GM12873 (cell line): ENCODE measurements around the gene SEC31B.

Experiments
- TF ChIP-seq, protein P1 (sequence below): IDR thresholded peaks from 2 replicates; pipeline ENCODE4 v1.5.1; 2012; ENCODE audit warnings: low read depth, mild to moderate bottlenecking, moderate library complexity, low read length, control low read depth; ENCODE audit not compliant: insufficient read depth; ENCODE audit errors: missing control alignments

SEC31B gene

DNA sequence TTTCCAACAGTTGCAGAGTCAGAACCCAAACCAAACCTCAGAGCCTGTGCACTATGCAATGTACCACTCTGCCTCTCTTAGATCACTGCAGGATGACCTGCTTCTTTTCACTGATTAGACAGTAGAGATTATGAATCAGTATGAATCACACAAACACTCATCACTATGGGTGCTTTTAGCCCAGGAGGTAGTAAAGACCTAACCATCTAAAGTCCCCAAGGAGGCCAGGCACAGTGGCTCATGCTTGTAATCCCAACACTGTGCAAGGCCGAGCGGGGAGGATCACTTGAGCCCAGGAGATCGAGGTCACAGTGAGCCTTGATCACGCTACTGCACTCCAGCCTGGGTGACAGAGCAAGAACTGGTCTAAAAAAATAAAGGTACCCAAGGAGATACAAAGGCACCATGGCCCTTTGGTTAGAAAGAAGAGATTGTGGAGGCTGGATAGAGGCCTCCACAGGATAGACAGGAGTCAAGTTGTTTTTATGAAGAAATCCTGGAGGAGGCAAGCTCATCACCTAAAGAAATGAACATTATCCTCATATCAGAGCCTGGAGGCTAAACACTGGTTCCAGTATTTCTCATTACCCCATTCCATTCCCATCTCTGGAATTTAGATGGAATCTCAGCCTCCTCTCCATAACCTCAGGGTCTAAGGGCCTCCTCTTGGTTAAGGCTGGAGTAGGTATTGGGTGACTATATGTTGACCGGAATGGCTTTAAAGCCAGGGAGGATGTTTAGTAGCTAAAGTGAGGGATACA, 12.9 kb downstream of the SEC31B start:
- TF ChIP-seq, protein P1, sequence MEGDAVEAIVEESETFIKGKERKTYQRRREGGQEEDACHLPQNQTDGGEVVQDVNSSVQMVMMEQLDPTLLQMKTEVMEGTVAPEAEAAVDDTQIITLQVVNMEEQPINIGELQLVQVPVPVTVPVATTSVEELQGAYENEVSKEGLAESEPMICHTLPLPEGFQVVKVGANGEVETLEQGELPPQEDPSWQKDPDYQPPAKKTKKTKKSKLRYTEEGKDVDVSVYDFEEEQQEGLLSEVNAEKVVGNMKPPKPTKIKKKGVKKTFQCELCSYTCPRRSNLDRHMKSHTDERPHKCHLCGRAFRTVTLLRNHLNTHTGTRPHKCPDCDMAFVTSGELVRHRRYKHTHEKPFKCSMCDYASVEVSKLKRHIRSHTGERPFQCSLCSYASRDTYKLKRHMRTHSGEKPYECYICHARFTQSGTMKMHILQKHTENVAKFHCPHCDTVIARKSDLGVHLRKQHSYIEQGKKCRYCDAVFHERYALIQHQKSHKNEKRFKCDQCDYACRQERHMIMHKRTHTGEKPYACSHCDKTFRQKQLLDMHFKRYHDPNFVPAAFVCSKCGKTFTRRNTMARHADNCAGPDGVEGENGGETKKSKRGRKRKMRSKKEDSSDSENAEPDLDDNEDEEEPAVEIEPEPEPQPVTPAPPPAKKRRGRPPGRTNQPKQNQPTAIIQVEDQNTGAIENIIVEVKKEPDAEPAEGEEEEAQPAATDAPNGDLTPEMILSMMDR: no peak

GRCh38 chr10:100505164-100505563, 14.5 kb downstream of the SEC31B start:
- TF ChIP-seq, protein P1: no peak

GRCh38 chr10:100504096-100504495, 15.6 kb downstream of the SEC31B start:
- TF ChIP-seq, protein P1: no peak

DNA sequence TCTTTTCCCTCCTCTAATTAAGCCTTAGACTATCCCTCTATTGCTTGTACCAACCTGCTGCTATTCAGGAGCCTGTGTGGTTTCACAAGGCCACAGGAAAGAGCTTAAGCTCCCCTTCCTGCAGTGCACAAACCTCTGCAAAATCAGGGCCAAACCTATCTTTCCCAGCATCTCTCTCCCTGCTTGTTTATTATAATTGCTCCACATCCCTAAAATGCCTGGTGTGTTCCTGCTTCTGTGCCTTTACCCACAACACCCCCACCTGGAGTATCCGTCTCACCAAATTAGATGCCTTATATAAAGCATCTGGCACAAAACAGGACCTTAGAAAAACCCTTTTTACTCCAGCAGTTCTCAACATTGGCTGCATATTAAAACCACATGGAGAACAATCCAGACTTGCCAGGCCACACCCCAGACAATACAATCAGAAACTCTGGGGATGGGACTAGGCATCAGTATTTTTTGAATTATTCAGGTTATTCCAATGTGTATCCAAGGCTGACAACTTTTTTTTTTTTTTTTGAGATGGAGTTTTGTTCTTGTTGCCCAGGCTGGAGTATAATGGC, 16.7 kb downstream of the SEC31B start:
- TF ChIP-seq, protein P1: no peak

DNA sequence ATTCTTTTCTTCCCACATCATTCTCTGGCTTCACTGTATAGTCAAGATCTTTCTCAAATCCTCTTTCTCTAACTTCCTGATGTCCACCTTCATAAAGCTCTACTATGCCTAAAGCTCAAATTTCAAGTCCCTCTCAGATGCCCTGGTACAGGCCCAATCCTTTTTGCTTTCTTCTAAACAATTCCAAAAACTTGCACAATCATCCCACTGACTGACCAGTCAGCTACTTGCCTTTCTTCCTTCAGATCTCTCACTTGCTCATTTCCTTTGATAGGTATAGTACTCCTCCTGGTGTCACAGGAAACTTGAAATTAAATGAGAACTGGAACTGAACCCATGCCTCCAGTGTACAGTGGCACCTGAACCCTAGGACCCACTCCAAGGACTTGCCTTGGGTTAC, 18.2 kb downstream of the SEC31B start:
- TF ChIP-seq, protein P1: no peak

GRCh38 chr10:100498059-100498458, 21.6 kb downstream of the SEC31B start:
- TF ChIP-seq, protein P1: no peak

- TF ChIP-seq, protein P1: no peak
Observed at GRCh38 chr10:100496567-100496966, 23.1 kb downstream of the SEC31B start.
